HG02852 (cell line): ENCODE data around the gene GMDS.

Experiments used
- ATAC-seq: cut with Tn5 transposase; IDR thresholded peaks from one replicate; pipeline ENCODE4 v1.9.1; 2021; ENCODE audit warnings: mild to moderate bottlenecking, moderate library complexity; ENCODE audit not compliant: unreplicated experiment

Gene GMDS

DNA sequence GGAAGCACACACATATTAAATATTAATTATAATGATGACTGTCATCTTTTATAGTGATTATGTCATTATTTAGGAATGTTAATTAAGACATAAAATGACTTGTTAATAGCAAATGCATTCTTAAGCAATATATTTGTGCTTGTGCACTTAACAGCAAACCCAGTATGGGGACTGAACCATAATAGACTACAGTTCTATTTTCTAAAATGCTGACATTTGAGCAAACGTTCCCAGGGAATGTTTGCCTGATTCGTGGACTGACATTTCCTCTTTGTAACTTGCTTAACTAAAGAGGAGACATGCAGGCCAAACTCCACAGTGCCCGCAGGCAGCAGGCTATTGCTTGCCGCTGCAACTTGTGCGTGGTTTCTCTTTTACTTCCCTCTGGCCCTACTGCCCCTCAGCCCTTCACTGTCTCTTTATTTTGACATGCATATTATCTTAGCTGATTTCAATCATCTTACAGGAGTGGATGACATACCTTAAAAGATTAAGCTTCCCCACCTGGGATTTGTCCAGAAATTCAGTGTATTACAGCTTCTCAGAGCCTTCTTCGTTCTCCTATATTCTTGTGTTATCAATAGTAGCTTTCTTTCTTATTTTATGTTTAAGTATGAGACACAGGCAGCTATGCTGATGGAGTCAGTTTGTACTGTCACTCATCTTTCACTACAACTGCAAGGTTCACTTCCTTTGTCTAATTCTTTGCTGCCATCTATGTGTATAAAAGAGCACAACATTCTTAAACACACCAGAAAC, 141.5 kb downstream of the GMDS start:
- ATAC-seq = no peak

DNA sequence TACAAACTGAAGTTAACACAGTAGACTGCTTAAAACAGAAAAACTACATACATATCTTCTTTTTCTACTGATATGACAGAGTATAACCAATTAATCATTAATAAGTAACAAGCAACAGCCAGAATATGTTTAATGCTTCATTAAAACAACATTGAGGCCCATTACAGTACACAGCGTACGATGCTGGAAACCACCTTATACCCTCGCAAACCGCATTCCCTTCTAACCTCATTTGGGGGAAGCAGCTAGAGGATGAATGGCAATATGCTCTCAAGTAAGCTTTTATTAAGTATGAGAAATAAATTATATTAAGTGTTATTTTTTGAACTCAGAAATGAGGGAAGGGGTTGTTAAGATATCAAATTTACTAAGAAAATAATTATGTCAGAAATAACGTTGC, 142.4 kb downstream of the GMDS start:
- ATAC-seq = no peak

DNA sequence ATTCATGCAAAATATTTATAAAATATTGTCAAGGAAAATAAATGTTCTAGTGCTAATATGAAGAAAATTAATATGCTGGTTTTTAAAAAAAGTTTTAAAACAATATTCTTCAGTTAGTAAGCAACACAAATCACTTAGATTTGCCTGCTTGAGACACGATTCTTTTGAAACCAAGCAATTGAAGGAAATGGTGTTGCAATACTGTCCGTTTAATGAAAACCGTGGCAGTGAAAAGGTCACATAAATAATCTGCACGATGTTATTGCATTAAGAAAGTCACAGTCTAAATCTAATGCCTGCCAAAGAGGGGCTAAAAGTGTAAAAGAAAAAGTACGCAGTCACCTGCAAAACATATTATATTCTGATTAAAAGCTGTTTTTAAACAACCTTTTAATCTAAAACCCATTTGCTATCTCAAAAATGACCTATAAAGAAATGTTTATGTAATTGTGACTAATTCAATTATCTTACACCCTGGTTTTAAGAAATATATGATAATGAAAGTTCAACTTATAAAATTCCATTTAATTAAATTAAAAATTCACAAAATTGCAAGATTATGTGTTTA, 143.0 kb downstream of the GMDS start:
- no peak for ATAC-seq

- no peak for ATAC-seq
Measured at GRCh38 chr6:2101213-2101612, 144.2 kb downstream of the GMDS start.

GRCh38 chr6:2099870-2100269, 145.5 kb downstream of the GMDS start:
- ATAC-seq = no peak

- no peak for ATAC-seq
Measured at GRCh38 chr6:2097464-2097863, 147.9 kb downstream of the GMDS start.

GRCh38 chr6:2094642-2095041, 150.8 kb downstream of the GMDS start:
- no peak for ATAC-seq

- ATAC-seq = no peak
Measured at GRCh38 chr6:2086326-2086965, 159.0 kb downstream of the GMDS start.

- ATAC-seq = no peak
Measured at GRCh38 chr6:2085657-2086056, 159.7 kb downstream of the GMDS start.

DNA sequence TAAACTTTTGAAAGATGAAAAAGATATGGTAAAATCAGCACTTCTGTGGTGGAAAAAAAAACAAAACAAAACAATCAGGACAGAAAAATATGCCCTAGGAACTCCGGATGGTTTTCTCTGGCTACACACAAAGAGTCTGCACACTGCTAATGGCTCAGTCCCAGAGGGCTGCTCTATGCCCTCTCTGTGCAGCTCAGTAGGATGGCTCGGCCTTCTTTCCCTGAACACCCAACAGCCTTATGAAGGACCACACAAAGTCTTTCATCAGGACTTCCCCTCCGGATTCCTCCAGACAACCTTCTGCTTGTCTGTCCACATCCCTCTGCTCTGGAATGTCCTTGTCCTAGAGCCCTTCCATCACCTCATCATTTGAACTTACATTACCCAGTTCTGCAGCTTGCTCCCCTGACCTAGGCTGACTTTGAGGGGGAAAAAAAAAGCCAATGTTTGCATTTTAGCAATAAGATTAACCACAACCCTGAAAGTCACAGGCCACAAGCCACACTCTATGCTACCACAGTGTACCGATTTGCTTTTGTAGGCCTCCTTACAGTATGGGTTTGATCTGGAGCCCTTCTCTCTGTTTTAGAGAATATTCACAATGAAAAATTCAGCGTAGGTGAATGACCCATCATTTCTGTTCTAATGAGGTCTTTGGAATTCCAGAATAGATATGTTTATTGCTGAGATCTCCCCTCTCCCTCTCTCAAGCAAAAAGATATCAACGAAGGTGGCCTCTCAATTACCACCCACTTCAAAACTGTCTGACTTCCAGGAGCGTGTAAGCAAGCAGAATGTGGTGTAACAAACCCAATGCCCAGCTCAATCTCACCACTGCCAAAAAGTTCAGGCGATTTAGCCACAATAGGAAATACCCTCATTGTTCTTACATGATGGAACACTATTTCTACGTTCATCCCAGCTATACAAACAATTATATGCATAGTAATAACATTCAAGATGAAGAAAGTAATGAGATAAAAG, 164.0 kb downstream of the GMDS start:
- ATAC-seq = peak; percentile 98

GRCh38 chr6:2078888-2079287, 166.5 kb downstream of the GMDS start:
- no peak for ATAC-seq

GRCh38 chr6:2077826-2078225, 167.6 kb downstream of the GMDS start:
- ATAC-seq = no peak

GRCh38 chr6:2073476-2073875, 171.9 kb downstream of the GMDS start:
- ATAC-seq = no peak

- ATAC-seq = no peak
Measured at GRCh38 chr6:2072453-2072852, 173.0 kb downstream of the GMDS start.

GRCh38 chr6:2063547-2063946, 181.9 kb downstream of the GMDS start:
- no peak for ATAC-seq

GRCh38 chr6:2061880-2062279, 183.5 kb downstream of the GMDS start:
- no peak for ATAC-seq

DNA sequence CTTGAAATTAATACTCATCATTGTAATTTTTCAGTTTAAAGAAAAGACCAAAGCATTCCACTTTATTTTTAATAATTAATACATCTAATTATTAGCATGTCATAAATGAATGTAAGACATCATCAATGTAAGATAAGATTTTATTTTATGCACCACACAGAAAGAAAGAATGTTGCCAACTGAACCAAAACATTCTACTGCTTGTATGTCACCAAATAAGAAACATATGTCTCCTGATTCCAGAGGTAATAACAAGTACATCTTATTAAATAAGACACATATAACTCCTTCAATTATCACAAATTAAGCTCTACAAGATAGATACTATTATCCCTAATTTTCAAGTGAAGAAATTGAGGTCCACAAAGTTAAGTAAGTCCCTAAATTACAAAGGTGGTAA, 189.5 kb downstream of the GMDS start:
- ATAC-seq = no peak

- ATAC-seq = no peak
Measured at GRCh38 chr6:2055143-2055542, 190.3 kb downstream of the GMDS start.

DNA sequence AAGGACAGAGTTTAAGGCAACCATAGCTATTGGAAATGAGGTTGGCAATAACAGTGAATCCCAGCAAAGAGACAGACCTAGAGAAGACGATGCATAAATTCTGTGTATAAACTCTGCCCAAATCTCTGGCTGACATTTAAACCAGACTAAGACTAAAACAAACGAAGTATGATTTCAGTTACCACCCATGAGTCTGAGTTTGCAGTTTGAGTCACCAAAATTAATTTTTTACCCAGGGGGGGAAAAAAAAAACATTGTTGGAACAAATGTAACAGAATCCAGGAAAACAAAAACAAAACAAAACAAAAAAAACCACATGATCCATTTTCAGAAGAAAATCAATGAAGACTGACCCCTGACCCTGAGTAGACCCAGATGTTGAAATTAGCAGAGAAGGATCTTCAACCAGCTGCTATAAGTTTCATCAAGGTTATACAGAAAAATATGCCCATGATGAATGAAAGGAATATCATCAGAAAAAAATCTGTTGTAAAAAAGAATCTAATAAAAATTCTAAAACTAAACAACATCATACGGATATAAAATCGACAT, 190.8 kb downstream of the GMDS start:
- ATAC-seq = no peak

- no peak for ATAC-seq
Measured at GRCh38 chr6:2053691-2054090, 191.7 kb downstream of the GMDS start.

- no peak for ATAC-seq
Measured at GRCh38 chr6:2047855-2048254, 197.6 kb downstream of the GMDS start.
